ENCODE measurements around the gene MROH9.

Gene MROH9

GRCh38 chr1:170993717-170994116 is 58.4 kb downstream of the MROH9 start:
- no peak for TF ChIP-seq CTCF (IDR thresholded peaks at IDR 0.05; ENCODE audit: unreplicated experiment in 3 of 3)
- Mint-ChIP-seq H3K27me3 (ENCODE audit: low read depth) (no peaks in the 10 kb centered on the region), H3K9me3 (no peaks in the 10 kb centered on the region), H3K4me3 (no peak overlapping the region), H3K36me3 (ENCODE audit: low read depth) (no peaks in the 10 kb centered on the region), H3K4me1 (peaks cover 5% of the 10 kb centered on the region), H3K27ac (no peak overlapping the region)

- no peak for TF ChIP-seq CTCF (IDR thresholded peaks at IDR 0.05; ENCODE audit: unreplicated experiment in 3 of 3)
- Mint-ChIP-seq H3K27ac (no peak overlapping the region), H3K9me3 (peaks cover 3% of the 10 kb centered on the region), H3K4me3 (no peak overlapping the region), H3K36me3 (ENCODE audit: low read depth) (no peaks in the 10 kb centered on the region), H3K4me1 (no peaks in the 10 kb centered on the region), H3K27me3 (ENCODE audit: low read depth) (no peaks in the 10 kb centered on the region)
These were observed 79.5 kb downstream of the MROH9 start for GRCh38 chr1:171014880-171015279.

- H3K27me3 Mint-ChIP-seq (ENCODE audit: low read depth), result no peaks in the 10 kb centered on the region
- no peaks in the 10 kb centered on the region for H3K36me3 Mint-ChIP-seq (ENCODE audit: low read depth)
- H3K4me3 Mint-ChIP-seq, result no peak overlapping the region
- no peak overlapping the region for H3K27ac Mint-ChIP-seq
- TF ChIP-seq CTCF (IDR thresholded peaks at IDR 0.05; ENCODE audit: unreplicated experiment in 3 of 3), result no peak
- H3K9me3 Mint-ChIP-seq, result peaks cover 12% of the 10 kb centered on the region
- no peaks in the 10 kb centered on the region for H3K4me1 Mint-ChIP-seq
These were observed 82.1 kb downstream of the MROH9 start for GRCh38 chr1:171017426-171017825.

- Mint-ChIP-seq H3K4me3 (no peak overlapping the region), H3K4me1 (no peaks in the 10 kb centered on the region), H3K27me3 (ENCODE audit: low read depth) (no peaks in the 10 kb centered on the region), H3K36me3 (ENCODE audit: low read depth) (no peaks in the 10 kb centered on the region), H3K27ac (no peak overlapping the region), H3K9me3 (peaks cover 12% of the 10 kb centered on the region)
- no peak for TF ChIP-seq CTCF (IDR thresholded peaks at IDR 0.05; ENCODE audit: unreplicated experiment in 3 of 3)
These were observed 84.6 kb downstream of the MROH9 start for GRCh38 chr1:171019971-171020370.

GRCh38 chr1:171032822-171033702 is 97.7 kb downstream of the MROH9 start:
- no peaks in the 10 kb centered on the region for H3K4me1 Mint-ChIP-seq
- no peak for TF ChIP-seq CTCF (IDR thresholded peaks at IDR 0.05; ENCODE audit: unreplicated experiment in 3 of 3)
- no peak overlapping the region for H3K4me3 Mint-ChIP-seq
- H3K27me3 Mint-ChIP-seq (ENCODE audit: low read depth), result peaks cover 3% of the 10 kb centered on the region
- H3K9me3 Mint-ChIP-seq, result peaks cover 10% of the 10 kb centered on the region
- H3K27ac Mint-ChIP-seq, result no peak overlapping the region
- no peaks in the 10 kb centered on the region for H3K36me3 Mint-ChIP-seq (ENCODE audit: low read depth)

GRCh38 chr1:171037626-171038025 is 102.3 kb downstream of the MROH9 start:
- Mint-ChIP-seq H3K4me3 (no peak overlapping the region), H3K36me3 (ENCODE audit: low read depth) (no peaks in the 10 kb centered on the region), H3K4me1 (no peaks in the 10 kb centered on the region), H3K27ac (no peak overlapping the region), H3K9me3 (peaks cover 2% of the 10 kb centered on the region), H3K27me3 (ENCODE audit: low read depth) (peaks cover 3% of the 10 kb centered on the region)
- TF ChIP-seq CTCF (IDR thresholded peaks at IDR 0.05; ENCODE audit: unreplicated experiment in 3 of 3), result no peak

Measured in nephron (organoid).